HTERT RPE-1 (cell line): ENCODE data around the gene RASD2.

Experiments
- in situ Hi-C: fragments of 300-500 bp; cut with MboI; formaldehyde crosslinking; loops from 4 replicates; pipeline ENCODE4 v1.14.3; 2020; ENCODE audit warnings: low sequenced_read_pairs

The RASD2 gene

DNA sequence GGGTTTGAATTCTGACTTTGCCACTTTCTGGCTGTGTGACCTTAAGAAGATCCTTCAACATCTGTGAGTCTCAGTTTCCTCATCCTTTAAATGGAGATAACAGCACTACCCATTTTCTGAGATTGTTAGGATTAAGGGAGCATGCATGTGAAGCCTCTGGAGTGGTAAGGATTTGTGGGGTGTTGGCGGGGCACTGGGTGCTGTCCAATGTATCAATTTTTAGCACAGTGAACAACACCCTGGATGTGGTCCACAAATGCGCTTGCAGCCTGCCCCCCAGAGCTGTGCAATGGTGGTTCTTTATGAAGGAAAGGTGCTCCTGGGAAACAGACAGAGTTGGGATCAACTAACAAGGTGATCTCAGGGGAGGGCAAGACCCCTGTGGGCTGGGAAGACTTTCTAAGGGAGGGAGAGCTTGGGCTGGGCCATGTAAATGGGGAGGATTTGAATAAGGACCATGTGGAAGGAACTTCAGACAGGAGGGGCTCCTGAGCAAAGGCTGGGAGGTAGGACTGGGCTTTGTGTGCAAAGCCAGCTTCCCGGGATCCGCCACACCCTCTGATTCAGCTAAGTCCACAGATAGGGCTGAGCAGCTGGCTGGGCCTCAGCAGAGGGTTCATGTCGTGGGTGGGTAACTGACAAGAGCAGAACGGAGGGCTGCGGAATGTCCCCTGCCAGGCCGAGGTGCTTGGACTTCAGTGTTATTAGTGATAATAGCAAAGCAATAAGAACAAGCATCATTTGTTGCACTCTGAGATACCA is 22.7 kb upstream of the RASD2 start:
- in situ Hi-C loops: no loop called here

DNA sequence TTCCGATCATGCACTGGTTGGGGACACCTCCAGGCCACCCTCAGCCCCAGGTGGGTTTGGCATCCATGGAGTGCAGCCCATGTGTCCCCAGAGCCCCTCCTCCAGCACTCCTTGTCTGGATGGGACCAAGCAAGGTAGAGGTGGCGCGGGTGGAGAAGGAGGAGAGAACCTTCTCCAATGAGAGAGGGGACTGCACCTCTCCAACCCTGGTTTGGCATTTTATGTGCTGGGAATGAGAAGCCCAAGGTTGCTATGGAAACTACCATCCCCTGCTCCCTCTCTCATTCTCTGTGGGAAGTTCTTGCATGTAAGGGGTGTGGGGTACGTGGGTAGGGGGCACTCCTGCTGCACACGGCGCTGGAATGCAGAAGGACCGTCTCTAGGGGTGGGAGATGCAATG is 21.8 kb upstream of the RASD2 start:
- in situ Hi-C loops: no loop called here

DNA sequence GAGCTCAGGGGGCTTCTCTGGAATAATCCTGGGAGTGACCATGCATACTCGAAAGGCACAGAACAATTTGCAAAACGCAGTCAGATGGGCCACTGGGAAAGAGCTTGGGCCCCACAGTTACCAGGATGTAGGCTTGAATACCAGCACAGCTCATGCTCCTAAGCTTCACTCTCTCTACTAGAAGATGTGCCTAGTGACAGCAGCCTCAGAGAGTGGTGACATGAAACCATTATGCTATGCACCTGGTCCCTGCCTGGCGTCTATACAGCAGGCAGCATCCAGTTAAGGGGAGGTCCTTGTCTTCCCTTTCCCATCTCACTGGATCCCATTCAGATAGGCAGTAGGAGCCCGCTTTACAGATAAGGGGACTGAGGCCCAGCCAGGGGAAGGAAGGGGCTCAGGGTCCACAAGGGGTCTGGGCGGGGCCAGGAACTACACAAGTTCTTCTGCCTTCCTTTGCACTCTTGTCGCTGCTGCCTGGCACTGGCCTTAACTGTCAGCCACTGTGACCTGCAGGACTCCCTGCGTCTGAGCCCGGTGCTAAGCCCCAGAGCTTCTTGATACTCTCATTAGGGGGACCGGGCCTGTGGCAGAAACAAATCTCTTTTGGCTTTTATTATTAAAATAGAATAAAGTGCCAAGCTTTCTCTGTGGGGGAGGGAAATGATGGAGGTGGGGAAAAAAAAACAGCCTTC is 21.2 kb upstream of the RASD2 start:
- in situ Hi-C loops: no loop called here

DNA sequence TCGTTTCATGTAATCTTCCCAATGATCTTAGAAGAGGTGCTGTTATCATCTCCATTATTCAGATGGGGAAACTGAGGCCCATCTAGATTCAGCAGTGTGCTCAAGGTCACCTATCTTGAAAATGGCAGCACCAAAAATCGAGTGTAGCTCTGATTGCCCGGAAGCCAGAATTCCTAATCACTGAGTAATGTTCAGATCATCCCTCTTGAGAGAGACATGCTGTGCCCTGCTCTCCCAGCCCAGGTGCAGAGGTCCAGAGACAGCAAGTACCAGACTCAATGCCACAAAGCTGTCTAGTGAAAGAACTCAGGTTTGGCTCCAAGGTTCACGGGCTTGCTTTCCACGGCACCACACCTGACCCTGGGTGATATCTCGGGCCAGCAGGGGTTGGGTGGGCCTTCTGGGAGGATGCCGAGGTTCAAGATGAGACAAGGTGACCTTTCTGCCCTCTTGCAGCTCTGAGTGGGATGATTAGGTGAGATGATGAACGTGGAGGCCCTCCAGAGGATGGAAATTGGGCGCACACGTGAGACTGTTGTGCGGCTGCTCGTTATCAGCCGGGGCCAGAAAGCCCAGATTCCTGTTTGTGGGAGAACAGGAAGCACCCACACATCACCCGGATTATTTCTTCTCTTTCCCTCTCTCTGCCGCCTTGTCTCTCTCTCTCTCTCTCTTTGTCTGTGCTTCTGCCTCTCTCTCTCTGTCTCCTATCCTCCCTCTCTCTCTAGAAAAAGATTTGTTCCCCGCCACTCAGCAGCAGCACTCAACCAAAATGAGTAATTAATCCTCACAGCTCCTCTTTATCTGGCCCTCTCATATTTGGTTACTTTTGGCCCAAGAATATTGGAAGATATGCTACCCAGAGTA is 19.0 kb upstream of the RASD2 start:
- in situ Hi-C loops: no loop called here

DNA sequence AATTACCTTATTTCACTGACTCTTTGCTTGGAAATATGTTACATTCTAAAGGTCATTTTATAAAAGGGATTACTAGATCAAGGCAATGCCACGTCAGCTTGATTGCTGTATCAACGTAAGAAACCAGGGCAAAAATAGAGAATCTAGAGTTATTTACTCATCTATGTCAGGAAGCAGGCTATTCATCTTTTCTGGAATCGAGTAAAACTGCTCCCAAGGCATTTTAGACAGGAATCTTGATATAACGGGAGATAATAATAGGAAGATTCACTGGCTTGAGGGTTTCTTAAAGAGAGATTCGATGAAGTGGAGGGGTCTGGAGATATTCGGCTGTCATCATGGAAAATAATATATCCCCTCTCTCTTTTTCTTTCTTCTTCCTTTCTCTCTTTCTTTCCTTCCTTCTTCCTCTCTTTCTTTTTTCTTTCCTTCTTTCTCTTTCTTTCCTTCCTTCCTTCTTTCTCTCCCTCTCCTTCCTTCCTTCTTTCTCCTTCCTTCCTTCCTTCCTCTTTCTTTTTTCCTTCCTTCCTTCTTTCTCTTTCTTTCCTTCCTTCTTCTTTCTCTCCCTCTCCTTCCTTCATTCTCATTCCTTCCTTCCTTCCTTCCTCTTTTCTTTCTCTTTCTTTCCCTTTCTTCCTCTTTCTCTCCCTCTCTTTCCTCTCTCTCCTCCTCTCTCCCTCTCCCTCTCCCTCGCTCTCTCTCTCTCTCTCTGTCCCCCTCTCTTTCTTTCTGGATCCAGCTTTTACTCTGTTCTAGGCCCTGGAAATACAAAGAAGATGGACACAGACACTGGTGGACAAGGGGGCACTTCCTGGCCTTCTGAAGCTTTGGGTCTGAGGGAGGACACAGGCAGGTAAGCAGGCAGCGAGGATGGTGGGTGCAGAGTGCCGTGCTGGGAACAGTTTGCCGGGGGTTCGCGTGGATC is 18.1 kb upstream of the RASD2 start:
- in situ Hi-C loops: no loop called here

DNA sequence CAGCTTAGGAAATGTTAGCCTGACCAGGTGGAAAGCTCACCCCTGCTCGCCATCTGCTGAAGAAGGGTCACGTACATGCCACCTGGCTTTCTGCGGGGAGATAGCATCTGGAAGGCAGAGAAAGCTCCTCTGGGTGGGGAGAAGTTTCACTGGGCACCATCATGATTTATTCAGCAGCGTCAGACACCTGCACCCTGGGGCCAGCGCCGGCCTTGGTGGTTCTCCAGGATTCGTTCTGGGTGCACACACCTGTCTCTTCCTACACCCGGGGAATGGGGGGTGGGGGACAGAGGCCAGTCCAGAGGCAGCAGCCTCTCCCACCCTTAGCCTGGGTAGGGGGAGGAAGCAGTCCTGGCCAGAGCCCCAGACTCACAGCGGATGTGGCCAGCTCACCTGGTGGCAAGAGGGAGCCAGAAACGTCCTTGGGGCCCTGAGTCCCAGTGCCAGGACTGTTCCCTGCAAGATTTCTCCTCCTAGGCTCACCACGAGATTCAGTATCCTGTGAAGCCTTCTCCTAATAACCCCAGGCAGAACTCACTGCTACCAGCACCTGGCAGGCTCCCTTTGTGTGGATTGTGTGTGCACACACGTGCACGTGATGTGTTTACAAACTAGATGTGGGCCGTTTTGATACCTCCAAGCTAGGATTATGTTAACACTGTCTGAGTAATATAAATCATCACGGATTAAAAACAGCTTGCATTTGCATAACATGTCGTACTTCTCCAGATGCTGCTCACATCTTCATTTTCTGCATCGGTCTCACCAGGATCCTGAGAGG is 17.3 kb upstream of the RASD2 start:
- in situ Hi-C loops: no loop called here

DNA sequence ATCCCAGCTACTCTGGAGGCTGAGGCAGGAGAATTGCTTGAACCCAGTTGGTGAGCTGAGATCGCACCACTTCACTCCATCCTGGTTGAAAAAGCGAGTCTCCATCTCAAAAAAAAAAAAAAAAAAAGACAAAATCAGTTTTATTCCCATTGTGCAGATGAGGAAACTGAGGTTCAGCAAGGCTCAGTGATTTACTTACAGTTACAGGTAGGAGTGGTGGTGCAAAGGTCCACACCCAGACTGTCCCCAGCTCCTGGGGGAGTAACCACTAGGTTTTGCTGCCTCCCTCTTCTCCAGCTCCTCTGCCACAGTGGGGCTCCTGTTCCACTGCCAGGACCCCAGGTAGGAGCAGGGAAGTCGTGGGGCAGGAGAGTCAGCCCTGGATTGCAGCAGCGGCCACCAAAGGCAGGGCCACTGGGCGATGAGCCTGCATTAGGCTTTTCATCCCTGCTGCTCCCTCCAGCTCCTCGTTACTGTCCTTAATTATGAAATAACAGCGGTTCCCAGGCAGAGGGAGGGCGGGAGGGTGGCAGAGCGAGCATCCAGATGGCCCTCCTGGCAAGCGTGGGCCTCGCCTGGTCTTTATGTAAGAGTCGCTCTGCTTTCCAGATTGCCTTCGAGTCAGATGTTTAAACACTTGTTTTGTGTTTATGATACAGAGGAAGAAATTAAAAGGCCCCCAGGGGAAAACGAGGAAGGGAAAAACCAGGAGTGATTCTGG is 15.5 kb upstream of the RASD2 start:
- in situ Hi-C loops: no loop called here

DNA sequence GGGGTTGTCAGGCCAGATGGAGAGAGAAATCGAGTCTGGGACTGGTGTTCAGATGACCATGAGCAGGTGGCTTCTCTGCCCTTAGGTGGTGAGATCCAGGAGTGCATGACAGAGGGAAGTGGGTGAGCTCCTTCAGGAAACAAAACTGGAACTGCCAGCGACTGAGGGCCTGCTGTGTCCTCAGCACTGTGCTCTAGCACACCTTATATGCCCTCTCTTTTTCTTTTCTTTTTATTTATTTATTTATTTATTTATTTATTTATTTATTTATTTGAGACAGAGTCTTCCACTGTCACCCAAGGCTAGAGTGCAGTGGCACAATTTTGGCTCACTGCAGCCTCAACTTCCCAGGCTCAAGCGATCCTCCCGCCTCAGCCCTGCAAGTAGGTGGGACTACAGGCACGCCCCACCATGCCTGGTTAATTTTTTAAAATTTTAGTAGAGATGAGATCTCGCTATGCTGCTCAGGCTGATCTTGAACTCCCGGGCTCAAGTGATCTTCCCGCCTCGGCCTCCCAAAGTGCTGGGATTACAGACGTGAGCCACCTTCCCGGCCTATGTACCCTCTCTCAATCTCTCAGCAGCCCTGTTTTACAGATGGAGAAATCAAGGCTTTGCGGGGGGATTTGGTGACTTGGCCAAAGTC is 14.8 kb upstream of the RASD2 start:
- in situ Hi-C loops: no loop called here

DNA sequence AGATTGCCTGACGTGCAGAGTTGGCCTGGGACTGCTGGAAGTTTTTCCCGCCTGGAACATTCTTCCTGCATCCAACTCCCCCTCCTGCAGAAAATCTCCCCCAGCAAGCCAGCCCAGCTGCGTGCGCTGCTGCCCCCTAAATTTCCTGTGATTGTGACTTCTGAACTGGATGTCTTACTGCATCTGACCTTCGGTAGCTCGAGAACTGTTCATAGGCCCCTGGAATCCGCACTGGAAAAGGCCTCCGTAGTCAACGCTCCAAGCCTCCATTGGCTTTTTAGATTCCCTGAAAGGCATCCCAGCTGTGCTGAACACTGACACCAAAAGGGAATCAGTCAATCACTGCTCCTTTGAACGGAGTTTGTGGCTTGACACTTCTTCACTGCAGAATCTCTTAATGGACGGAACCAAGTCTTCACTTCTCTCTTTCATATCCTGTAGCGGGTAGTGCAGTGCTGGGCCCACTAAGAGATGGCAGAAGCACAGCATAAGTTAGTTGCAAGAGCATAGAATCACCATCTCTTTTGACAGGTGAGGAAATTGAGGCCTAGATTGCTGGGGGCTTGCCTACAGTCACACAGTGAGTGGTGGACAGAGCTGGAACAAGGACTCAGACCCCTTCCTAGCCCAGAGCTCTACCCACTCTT is 14.2 kb upstream of the RASD2 start:
- in situ Hi-C loops: no loop called here

DNA sequence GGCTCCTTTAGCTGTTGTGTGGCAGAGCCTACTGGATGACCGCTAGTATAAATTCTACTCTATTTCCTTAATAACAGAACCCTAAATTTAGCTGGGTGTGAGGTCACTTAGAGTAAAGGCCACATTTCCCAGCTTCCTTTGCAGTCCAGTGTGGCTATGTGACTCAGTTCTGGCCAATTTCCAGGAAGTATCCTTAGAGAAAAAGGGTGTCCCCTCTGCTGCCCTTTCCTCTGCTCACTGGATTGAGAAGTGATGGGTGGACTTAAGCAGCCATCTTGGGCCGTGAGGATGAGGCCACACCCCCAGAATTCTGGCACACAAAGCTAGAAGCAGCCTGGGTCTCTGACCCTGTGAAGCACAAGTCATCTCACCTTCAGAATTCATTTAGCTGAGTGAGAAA is 11.7 kb upstream of the RASD2 start:
- in situ Hi-C loops: no loop called here

DNA sequence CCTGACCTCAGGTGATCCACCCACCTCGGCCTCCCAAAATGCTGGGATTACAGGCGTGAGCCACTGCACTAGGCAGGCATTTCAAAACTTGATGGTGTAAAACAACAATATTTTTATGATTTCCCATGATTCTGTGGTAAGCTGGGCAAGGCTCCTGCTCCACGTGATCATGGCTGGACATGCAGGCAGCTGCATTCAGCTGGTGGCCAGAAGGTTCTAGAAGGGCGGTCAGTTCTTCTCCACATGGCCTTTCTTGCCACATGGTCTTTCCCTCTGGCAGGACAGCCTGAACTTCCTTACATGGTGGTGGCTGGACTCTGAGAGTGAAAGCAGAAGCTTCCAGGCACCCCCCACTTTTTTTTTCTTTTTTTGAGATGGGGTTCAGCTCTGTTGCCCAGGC is 9.9 kb upstream of the RASD2 start:
- in situ Hi-C loops: no loop called here

DNA sequence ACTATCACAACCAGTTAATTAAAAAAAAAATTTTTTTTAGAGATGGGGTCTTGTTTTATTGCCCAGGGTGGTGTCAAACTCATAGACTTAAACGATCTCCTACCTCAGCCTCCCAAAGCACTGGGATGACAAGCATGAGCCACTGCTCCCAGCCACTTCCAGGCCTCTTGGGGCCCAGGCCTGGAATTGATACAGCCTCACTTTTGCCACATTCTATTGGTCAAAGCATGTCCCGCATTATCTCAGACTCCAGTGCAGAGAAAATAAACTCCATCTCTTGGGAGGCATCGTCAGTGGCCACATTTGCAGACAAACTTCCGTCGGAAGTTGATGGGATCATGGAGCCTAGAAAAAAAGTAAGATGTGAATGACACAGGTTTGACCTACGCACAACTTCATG is 9.4 kb upstream of the RASD2 start:
- in situ Hi-C loops: no loop called here

DNA sequence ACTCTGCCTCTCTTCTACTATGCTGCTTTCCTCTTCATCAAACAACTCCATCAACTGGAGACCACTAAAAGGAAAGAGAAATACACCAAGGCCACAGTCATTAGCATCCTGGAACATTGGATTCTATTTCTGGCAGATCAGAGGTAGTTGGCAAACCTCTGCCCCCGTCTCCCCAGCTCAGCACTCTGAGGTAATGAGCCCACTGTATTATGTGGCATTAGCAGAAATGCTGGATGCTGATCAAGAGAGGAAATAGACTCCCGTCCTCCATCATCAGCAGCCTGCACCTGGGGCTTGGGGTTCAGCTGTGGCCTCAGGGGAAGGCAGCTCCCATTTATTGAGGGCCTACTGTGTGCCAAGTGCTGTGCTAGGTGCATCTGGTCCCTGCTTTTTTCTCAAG is 9.0 kb upstream of the RASD2 start:
- in situ Hi-C loops: no loop called here

DNA sequence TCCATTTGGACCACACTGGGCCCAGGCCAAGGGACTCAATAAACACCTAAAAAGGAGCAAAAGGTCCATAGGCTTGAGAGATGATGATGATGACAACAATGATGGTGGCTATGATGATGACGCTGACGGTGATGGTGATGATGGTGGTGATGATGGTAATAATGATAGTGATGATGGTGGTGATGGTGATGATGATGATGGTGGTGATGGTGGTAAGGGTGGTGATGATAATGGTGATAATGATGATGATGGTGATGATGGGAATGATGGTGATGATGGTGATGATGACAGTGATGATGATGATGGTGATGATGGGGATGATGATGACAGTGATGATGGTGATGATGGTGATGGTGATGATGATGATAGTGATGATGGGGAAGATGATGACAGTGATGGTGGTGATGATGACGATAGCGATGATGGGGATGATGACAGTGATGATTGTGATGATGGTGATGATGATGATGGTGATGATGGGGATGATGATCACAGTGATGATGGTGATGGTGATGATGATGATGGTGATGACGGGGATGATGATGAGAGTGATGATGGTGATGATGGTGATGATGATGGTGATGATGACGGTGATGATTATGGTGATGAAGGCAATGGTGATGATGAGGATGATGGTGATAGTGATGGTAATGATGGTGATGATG is 7.1 kb upstream of the RASD2 start:
- in situ Hi-C loops: no loop called here

DNA sequence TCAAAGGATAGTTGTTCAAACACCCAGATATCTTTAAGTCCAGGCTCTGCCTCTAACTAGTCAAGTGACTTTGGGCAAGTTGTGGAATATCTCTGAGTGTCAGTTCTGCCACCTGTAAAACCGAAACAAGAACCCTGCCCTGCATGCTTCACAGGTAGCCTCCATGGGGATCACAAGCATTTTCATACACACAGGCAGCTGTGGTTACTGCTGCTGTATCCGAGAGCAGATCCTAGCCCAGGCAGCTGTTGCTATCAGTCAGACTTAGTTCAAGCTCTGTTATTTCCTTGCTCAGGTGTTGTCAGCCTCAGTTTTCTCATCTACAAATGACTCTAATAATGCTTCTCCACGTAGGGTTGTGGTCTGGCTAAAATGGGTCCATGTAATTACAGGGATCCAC is 6.5 kb upstream of the RASD2 start:
- in situ Hi-C loops: no loop called here

DNA sequence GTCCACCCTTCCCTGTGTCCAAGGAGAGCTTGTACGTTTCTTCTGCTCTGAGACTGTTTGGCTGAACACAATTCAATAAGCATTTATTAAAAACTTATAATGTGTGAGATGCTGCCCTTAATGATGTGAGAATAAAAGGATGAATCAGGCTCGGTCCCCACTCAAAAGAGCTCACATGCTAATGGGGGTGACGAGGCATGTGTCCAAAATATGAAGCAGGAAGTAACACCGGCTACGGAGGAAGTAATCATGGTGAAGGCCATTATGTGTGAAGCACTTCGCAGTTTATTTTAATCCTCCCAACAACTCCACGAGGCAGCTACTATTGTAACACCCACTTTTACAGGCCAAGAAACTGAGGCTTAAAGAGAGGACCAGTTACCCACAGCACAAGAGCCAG is 3.4 kb upstream of the RASD2 start:
- in situ Hi-C loops: no loop called here

DNA sequence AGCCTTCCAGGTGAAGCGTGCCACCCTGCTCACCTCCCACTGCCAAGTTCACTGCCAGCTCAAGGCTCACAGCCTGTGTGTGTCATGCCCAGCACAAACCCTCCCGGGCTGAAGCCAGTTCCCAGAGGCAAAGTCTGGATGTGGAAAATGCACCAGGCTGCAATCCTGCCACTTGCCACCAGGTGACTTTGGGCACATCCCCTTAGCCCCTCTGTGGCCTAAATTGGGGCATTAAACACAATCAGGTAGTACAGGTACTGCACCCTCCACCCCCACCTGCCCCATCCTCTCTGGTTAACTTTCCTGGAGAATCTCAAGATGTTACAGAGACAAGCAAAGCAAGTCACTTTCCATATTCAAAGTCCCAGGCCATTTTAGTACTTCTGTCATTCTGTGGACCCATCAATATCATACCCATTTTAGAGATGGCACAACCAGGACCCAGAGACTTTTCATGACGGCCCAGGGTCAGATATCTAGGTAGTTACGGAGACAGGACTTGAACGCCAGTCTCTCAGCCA is 1.8 kb upstream of the RASD2 start:
- in situ Hi-C loops: no loop called here

DNA sequence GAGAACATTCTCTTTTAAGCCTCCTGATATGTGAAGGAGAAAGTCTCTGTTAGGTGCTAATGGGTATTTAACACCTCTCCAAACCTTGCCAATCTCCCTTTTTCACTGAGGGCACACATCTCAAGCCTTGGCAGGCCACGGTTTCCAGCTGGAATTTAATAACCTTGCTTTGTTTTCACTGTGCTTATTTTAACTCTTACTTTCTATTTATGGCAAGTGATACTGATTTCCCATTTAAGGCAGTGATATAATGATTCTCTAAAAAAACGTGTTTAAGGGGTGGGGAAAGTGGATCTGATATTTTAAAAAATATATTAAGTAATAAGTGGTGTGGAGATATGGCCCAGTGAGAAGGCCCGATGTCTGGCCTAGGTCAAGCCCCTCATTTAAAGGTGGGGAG is 1.1 kb upstream of the RASD2 start:
- in situ Hi-C loops: no loop called here
